ENCODE measurements around the gene FUCA2.

The FUCA2 gene

DNA sequence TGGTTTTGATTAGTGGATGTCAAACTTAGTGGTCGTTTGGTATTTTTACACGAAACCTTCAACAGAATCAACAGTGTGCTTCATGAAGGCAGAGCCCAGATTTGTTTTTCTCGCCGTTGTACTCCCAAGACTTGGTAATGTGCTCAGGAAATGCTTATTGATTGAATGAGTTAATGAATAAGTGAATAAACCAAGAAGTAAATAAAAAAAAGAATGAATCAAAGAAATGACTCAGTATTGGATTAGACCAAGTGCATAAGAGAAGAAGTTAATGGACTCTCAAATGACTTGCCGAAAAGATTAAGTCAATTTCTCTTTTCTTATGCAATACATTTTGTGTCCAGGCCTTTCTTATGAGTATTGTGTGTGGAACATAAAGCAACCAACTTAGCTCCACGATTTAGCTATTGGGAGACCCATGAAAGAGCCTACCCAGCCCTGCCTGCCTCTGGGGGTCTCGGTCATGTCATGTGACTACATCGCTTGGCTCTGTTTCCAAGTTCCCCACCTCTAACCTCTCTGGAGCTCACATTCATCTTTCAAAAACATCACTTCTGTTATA lies 10.6 kb upstream of the FUCA2 start:
- no peaks in the 10 kb centered on the region for H3K79me2 ChIP-seq (ENCODE audit: low read length)
- no peak overlapping the region for H3K4me3 ChIP-seq (ENCODE audit: low read length)
- no peak overlapping the region for H2AFZ ChIP-seq (ENCODE audit: low read depth, low read length)
- no peak overlapping the region for H3K4me2 ChIP-seq (ENCODE audit: low read length)
- peaks cover 20% of the 10 kb centered on the region for H3K4me1 ChIP-seq (ENCODE audit: low read length)
- H3K9me3 ChIP-seq (ENCODE audit: insufficient read depth, low read length), result no peaks in the 10 kb centered on the region
- H3K27ac ChIP-seq (ENCODE audit: low read length), result no peak overlapping the region
- H3K36me3 ChIP-seq (replicated peaks; ENCODE audit: low read depth, low read length), result no peaks in the 10 kb centered on the region
- H3K27me3 ChIP-seq (ENCODE audit: low read depth, low read length), result no peaks in the 10 kb centered on the region
- H3K9ac ChIP-seq (ENCODE audit: low read length), result no peak overlapping the region
- no peak for TF ChIP-seq EZH2phosphoT487 (IDR thresholded peaks at IDR 0.05; ENCODE audit: low read depth)
- TF ChIP-seq CTCF (IDR thresholded peaks at IDR 0.05; ENCODE audit: low read depth, low read length), result no peak
- H4K20me1 ChIP-seq (ENCODE audit: insufficient read depth, low read length), result no peaks in the 10 kb centered on the region

DNA sequence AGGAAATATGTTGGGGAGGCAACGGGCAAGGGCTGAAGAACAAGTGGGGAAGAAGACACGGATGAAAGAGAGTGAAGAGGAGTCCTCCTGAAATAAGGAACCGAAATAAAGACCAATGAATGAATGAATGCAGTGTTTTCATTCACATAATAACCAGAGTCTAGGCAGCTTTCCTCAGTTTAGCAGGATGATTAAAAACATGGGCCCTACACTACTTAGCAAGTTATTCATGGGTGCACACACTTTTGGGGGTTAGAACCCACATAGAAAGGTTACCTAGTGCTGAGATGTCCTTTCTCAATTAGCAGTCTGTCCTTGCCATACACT lies 5.9 kb upstream of the FUCA2 start:
- H3K9ac ChIP-seq (ENCODE audit: low read length), result no peak overlapping the region
- no peak for TF ChIP-seq CTCF (IDR thresholded peaks at IDR 0.05; ENCODE audit: low read depth, low read length)
- no peak for TF ChIP-seq EZH2phosphoT487 (IDR thresholded peaks at IDR 0.05; ENCODE audit: low read depth)
- H3K4me2 ChIP-seq (ENCODE audit: low read length), result peak overlapping the region; percentile 59

DNA sequence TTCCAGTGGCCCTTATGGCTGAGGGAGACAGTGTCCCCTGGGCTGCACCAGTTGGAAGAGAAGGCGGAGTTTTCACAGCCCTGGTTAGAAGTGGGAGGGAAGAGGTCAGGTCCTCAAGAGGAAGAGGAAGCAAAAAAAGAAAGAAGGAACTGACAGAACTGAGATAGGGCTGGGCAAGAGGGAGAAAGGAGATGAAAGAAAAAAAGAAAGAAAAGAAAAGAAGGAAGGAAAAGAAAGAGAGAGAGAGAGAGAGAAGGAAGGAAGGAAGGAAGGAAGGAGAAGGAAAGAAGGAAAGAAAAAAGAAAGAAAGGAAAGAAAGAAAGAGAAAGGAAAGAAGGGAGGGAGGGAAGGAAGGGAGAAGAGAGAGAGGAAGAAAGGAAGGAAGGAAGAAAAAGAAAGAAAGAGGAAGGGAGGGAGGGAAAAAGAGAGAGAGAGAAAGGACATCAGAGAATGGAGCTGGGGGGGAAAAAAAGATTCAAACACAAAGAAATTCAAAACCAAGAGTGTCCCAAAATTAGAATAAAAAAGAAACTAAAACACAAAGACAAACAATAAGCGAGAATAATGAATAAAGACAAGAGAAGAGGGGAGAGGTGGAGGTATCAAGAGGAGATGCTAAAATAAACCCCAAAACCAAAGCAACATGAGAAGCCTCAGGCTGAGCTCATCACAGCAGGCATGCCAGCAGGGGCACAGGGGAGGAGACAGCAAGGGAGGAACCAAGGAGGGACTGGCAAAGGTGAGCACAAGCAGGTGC lies 5.3 kb upstream of the FUCA2 start:
- H3K4me2 ChIP-seq (ENCODE audit: low read length), result peak overlapping the region; percentile 59
- peaks cover 3% of the 10 kb centered on the region; the same call in 1 of the 2 replicates for H3K79me2 ChIP-seq (ENCODE audit: low read length)
- H3K4me1 ChIP-seq (ENCODE audit: low read length), result peaks cover 39% of the 10 kb centered on the region
- H3K27me3 ChIP-seq (ENCODE audit: low read depth, low read length), result no peaks in the 10 kb centered on the region
- TF ChIP-seq CTCF (IDR thresholded peaks at IDR 0.05; ENCODE audit: low read depth, low read length), result no peak
- TF ChIP-seq EZH2phosphoT487 (IDR thresholded peaks at IDR 0.05; ENCODE audit: low read depth), result no peak
- no peaks in the 10 kb centered on the region for H3K9me3 ChIP-seq (ENCODE audit: insufficient read depth, low read length)
- no peak overlapping the region for H2AFZ ChIP-seq (ENCODE audit: low read depth, low read length)
- H3K4me3 ChIP-seq (ENCODE audit: low read length), result peak overlapping the region; percentile 18; the same call in 1 of the 2 replicates
- H3K9ac ChIP-seq (ENCODE audit: low read length), result 0 out of 2 replicates have a peak overlapping the region, but pooled peaks have one; percentile 16
- no peak overlapping the region for H3K27ac ChIP-seq (ENCODE audit: low read length)
- H3K36me3 ChIP-seq (replicated peaks; ENCODE audit: low read depth, low read length), result no peaks in the 10 kb centered on the region
- no peaks in the 10 kb centered on the region for H4K20me1 ChIP-seq (ENCODE audit: insufficient read depth, low read length)

More for the DNA sequence above, 5.9 kb upstream of the FUCA2 start:
- peak overlapping the region; percentile 4; the same call in 1 of the 2 replicates for H3K4me3 ChIP-seq (ENCODE audit: low read length)
- H3K27me3 ChIP-seq (ENCODE audit: low read depth, low read length), result no peaks in the 10 kb centered on the region
- H3K27ac ChIP-seq (ENCODE audit: low read length), result no peak overlapping the region
- H3K9me3 ChIP-seq (ENCODE audit: insufficient read depth, low read length), result no peaks in the 10 kb centered on the region
- H2AFZ ChIP-seq (ENCODE audit: low read depth, low read length), result no peak overlapping the region
- H3K4me1 ChIP-seq (ENCODE audit: low read length), result peaks cover 37% of the 10 kb centered on the region
- no peaks in the 10 kb centered on the region for H3K79me2 ChIP-seq (ENCODE audit: low read length)
- H3K36me3 ChIP-seq (replicated peaks; ENCODE audit: low read depth, low read length), result no peaks in the 10 kb centered on the region
- H4K20me1 ChIP-seq (ENCODE audit: insufficient read depth, low read length), result no peaks in the 10 kb centered on the region

- Histone ChIP-seq H4K20me1 (ENCODE audit: insufficient read depth, low read length) (no peaks in the 10 kb centered on the region), H3K4me1 (ENCODE audit: low read length) (peaks cover 48% of the 10 kb centered on the region), H3K27me3 (ENCODE audit: low read depth, low read length) (no peaks in the 10 kb centered on the region), H3K9me3 (ENCODE audit: insufficient read depth, low read length) (no peaks in the 10 kb centered on the region), H3K4me2 (ENCODE audit: low read length) (no peak overlapping the region), H3K27ac (ENCODE audit: low read length) (no peak overlapping the region), H3K9ac (ENCODE audit: low read length) (no peak overlapping the region), H3K4me3 (ENCODE audit: low read length) (no peak overlapping the region), H2AFZ (ENCODE audit: low read depth, low read length) (no peak overlapping the region), H3K36me3 (replicated peaks; ENCODE audit: low read depth, low read length) (no peaks in the 10 kb centered on the region), H3K79me2 (ENCODE audit: low read length) (peaks cover 13% of the 10 kb centered on the region)
- TF ChIP-seq EZH2phosphoT487 (IDR thresholded peaks at IDR 0.05; ENCODE audit: low read depth) (no peak), CTCF (IDR thresholded peaks at IDR 0.05; ENCODE audit: low read depth, low read length) (no peak)
These were observed 4.3 kb upstream of the FUCA2 start for GRCh38 chr6:143515766-143516355.
